ENCODE data around the gene TMEM272. TPM values are rescaled to one million over a fixed set of nuclear protein-coding genes. Genes with fewer than 3 reads are reported as not detected.

The TMEM272 gene
- total and polyA plus RNA-seq, 9 of the 15 experiments (the other 6 are each of a cell fraction or from before 2014, with no cell fraction given) = 0.04 to 0.16 (median 0.06) TPM; not detected in 2

- no peak for TF ChIP-seq MCM5 (IDR thresholded peaks at IDR 0.05; ENCODE audit: low read depth)
- TF ChIP-seq CBFA2T2 (conservative IDR thresholded peaks at IDR 0.05) = no peak
- TF ChIP-seq DDX20 (tag; IDR thresholded peaks at IDR 0.05; ENCODE audit: low read depth) = no peak
- TF ChIP-seq FOXK1 (CRISPR knock-in tag; IDR thresholded peaks at IDR 0.05; ENCODE audit: borderline replicate concordance) = no peak
- TF ChIP-seq, protein P1, sequence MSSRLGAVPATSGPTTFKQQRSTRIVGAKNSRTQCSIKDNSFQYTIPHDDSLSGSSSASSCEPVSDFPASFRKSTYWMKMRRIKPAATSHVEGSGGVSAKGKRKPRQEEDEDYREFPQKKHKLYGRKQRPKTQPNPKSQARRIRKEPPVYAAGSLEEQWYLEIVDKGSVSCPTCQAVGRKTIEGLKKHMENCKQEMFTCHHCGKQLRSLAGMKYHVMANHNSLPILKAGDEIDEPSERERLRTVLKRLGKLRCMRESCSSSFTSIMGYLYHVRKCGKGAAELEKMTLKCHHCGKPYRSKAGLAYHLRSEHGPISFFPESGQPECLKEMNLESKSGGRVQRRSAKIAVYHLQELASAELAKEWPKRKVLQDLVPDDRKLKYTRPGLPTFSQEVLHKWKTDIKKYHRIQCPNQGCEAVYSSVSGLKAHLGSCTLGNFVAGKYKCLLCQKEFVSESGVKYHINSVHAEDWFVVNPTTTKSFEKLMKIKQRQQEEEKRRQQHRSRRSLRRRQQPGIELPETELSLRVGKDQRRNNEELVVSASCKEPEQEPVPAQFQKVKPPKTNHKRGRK (tag; IDR thresholded peaks at IDR 0.05) = no peak
- no peak for TF ChIP-seq ZBTB7A (IDR thresholded peaks at IDR 0.05; ENCODE audit: borderline replicate concordance, control insufficient read depth, low read depth, low read length)
- no peak for TF ChIP-seq SMARCC2 (IDR thresholded peaks at IDR 0.05; ENCODE audit: low read depth)
- no peak for TF ChIP-seq DLX4 (CRISPR knock-in tag; IDR thresholded peaks at IDR 0.05)
- TF ChIP-seq NR2C2 (CRISPR knock-in tag; IDR thresholded peaks at IDR 0.05) = no peak
- no peak for TF ChIP-seq NR2C2 (tag; IDR thresholded peaks at IDR 0.05)
- no peak for TF ChIP-seq BCOR (IDR thresholded peaks at IDR 0.05)
- no peak for TF ChIP-seq POLR3A (IDR thresholded peaks at IDR 0.05; ENCODE audit: borderline replicate concordance, extremely low read depth, insufficient read depth, insufficient read length)
- TF ChIP-seq SMC3 (conservative IDR thresholded peaks at IDR 0.05; ENCODE audit: insufficient read depth, low read depth, low read length) = no peak
- no peak for TF ChIP-seq ZFP1 (CRISPR knock-in tag; IDR thresholded peaks at IDR 0.05)
- peak in 1 of 2 experiments; percentile 27 for TF ChIP-seq AFF1 (IDR thresholded peaks at IDR 0.05; ENCODE audit: low read depth in 1 of 2, partially characterized antibody in 2 of 2)
- no peak for TF ChIP-seq ZNF586 (CRISPR knock-in tag; conservative IDR thresholded peaks at IDR 0.05)
Measured at GRCh38 chr13:51804295-51805172, 40.4 kb downstream of the TMEM272 start (continued).
